Mesendoderm (in vitro differentiated cells): ENCODE data around the gene TLCD5.

Source experiments
- DNase-seq: peaks from one replicate; pipeline ENCODE4 v3.0.0; 2013
- H2AK5ac ChIP-seq: 2 replicates; pipeline ENCODE4 v1.6.1; 2013; ENCODE audit warnings: low read length, inconsistent platforms
- H2BK120ac ChIP-seq: 2 replicates; pipeline ENCODE4 v1.6.1; 2013; ENCODE audit warnings: low read depth, mild to moderate bottlenecking, low read length, moderate library complexity, mixed read lengths
- H2BK15ac ChIP-seq: replicated peaks from 2 replicates; pipeline ENCODE4 v1.6.1; 2013; ENCODE audit warnings: low read depth, mild to moderate bottlenecking, moderate library complexity
- H2BK5ac ChIP-seq: 2 replicates; pipeline ENCODE4 v1.6.1; 2013; ENCODE audit warnings: low read length, inconsistent platforms
- H3K18ac ChIP-seq: 2 replicates; pipeline ENCODE4 v1.6.1; 2013; ENCODE audit warnings: mild to moderate bottlenecking, low read length, mixed read lengths
- H3K23ac ChIP-seq: one replicate; pipeline ENCODE4 v1.6.1; 2013; ENCODE audit warnings: low read length
- H3K27ac ChIP-seq: 2 replicates; pipeline ENCODE4 v1.5.1; 2013; ENCODE audit warnings: low read depth, mild to moderate bottlenecking, inconsistent platforms, low read length, moderate library complexity
- H3K27me3 ChIP-seq: 2 replicates; pipeline ENCODE4 v1.6.1; 2013; ENCODE audit warnings: low read length, control low read depth, mild to moderate bottlenecking, inconsistent platforms; ENCODE audit not compliant: insufficient read depth, poor library complexity
- H3K36me3 ChIP-seq: 2 replicates; pipeline ENCODE4 v1.6.1; 2013; ENCODE audit warnings: low read length, inconsistent platforms; ENCODE audit not compliant: control insufficient read depth, insufficient read depth
- H3K4ac ChIP-seq: one replicate; pipeline ENCODE4 v1.6.1; 2013; ENCODE audit warnings: low read depth, mild to moderate bottlenecking, low read length, moderate library complexity
- H3K4me1 ChIP-seq: 2 replicates; pipeline ENCODE4 v1.6.1; 2013; ENCODE audit warnings: low read depth, low read length, inconsistent platforms; ENCODE audit not compliant: control insufficient read depth
- H3K4me2 ChIP-seq: 2 replicates; pipeline ENCODE4 v1.6.1; 2013; ENCODE audit warnings: low read length
- H3K4me3 ChIP-seq: 2 replicates; pipeline ENCODE4 v1.5.1; 2013; ENCODE audit warnings: mild to moderate bottlenecking, low read length
- H3K56ac ChIP-seq: one replicate; pipeline ENCODE4 v1.6.1; 2013; ENCODE audit warnings: low read length
- H3K79me1 ChIP-seq: 2 replicates; pipeline ENCODE4 v1.6.1; 2013; ENCODE audit warnings: low read length, inconsistent platforms
- H3K79me2 ChIP-seq: 2 replicates; pipeline ENCODE4 v1.6.1; 2013; ENCODE audit warnings: mild to moderate bottlenecking, low read length; ENCODE audit not compliant: control insufficient read depth, insufficient read depth
- H3K9ac ChIP-seq: 2 replicates; pipeline ENCODE4 v1.6.1; 2013; ENCODE audit warnings: low read length, inconsistent platforms
- H4K5ac ChIP-seq: one replicate; pipeline ENCODE4 v1.6.1; 2013; ENCODE audit warnings: low read length
- H4K8ac ChIP-seq: one replicate; pipeline ENCODE4 v1.6.1; 2013; ENCODE audit warnings: low read depth, mild to moderate bottlenecking, control low read depth, low read length, moderate library complexity
- WGBS: extraction: QIAGEN DNeasy Blood & Tissue Kit; methylation state at CpG from one replicate; pipeline ENCODE4 v1.1.7; 2013; ENCODE audit warnings: low lambda C conversion rate, missing lambda C conversion rate; ENCODE audit not compliant: insufficient coverage; ENCODE audit errors: extremely low coverage; 5-methylcytosine and 5-hydroxymethylcytosine counted together

TLCD5 gene

DNA sequence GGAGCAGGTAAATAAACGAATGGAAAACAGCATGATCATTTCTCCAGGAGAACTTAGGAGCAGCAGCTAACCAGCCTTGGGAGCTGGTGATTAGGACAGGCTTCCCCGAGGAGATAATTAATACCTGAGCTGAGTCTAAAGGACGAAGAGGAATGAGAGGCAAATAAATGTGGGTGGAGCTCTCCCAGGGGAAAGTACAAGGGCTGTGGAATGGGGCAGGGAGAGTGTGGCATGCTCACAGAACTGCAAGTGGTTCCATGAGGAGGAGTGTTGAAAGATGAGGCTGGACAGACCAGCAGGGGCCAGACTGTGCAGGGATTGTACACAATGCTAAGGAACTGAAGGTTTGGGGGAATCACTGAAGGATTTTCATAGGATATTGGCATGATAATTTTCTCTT, 14.2 kb upstream of the TLCD5 start:
- Histone ChIP-seq H3K23ac (no peak overlapping the region), H2BK5ac (no peak overlapping the region), H3K4me2 (no peak overlapping the region), H4K5ac (no peak overlapping the region), H3K36me3 (no peaks in the 10 kb centered on the region), H3K9ac (no peak overlapping the region), H3K79me1 (no peaks in the 10 kb centered on the region), H3K4me3 (no peak overlapping the region), H3K79me2 (no peaks in the 10 kb centered on the region), H3K4me1 (no peaks in the 10 kb centered on the region), H3K4ac (no peak overlapping the region), H2BK120ac (no peak overlapping the region), H3K56ac (no peak overlapping the region), H3K18ac (no peak overlapping the region), H3K27ac (no peak overlapping the region), H4K8ac (no peak overlapping the region), H2AK5ac (no peak overlapping the region), H2BK15ac (no peak overlapping the region), H3K27me3 (no peaks in the 10 kb centered on the region)
- DNase-seq, result no peak
- no CpG with 5 or more reads among the region's 3 CpGs for WGBS

DNA sequence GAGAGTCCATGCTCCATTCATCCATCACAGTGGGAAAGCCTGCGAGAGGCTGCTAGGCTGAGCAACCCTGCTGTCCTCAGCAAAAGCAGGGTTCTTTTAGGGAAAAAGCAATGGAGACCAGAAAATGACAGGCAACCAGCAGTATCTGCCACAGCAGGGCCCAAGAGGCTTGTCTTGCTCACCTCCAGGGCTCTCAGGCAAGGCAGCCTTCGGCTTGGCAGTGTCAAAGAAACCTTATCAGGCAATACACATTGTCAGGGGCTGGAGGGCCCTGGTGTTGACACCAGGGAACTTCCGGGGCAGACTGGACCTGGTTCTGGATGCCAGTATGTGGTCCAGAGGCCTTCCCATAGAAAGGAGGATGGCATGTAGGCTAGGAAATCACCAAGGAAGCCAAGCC, 10.2 kb upstream of the TLCD5 start:
- H3K79me1 ChIP-seq, result no peaks in the 10 kb centered on the region
- H3K4me3 ChIP-seq, result no peak overlapping the region
- no peaks in the 10 kb centered on the region for H3K27me3 ChIP-seq
- H3K79me2 ChIP-seq, result no peaks in the 10 kb centered on the region
- no peak overlapping the region for H3K9ac ChIP-seq
- H3K27ac ChIP-seq, result peak overlapping the region; percentile 25
- no peak overlapping the region for H3K18ac ChIP-seq
- no peak overlapping the region for H3K23ac ChIP-seq
- H2AK5ac ChIP-seq, result no peak overlapping the region
- H3K4me2 ChIP-seq, result no peak overlapping the region
- H4K8ac ChIP-seq, result no peak overlapping the region
- H3K36me3 ChIP-seq, result no peaks in the 10 kb centered on the region
- no peak overlapping the region for H3K4ac ChIP-seq
- H2BK15ac ChIP-seq, result no peak overlapping the region
- H3K56ac ChIP-seq, result no peak overlapping the region
- H4K5ac ChIP-seq, result no peak overlapping the region
- no CpG with 5 or more reads among the region's 3 CpGs for WGBS
- DNase-seq, result peak; percentile 52
- H2BK120ac ChIP-seq, result no peak overlapping the region
- no peaks in the 10 kb centered on the region for H3K4me1 ChIP-seq
- H2BK5ac ChIP-seq, result no peak overlapping the region

DNA sequence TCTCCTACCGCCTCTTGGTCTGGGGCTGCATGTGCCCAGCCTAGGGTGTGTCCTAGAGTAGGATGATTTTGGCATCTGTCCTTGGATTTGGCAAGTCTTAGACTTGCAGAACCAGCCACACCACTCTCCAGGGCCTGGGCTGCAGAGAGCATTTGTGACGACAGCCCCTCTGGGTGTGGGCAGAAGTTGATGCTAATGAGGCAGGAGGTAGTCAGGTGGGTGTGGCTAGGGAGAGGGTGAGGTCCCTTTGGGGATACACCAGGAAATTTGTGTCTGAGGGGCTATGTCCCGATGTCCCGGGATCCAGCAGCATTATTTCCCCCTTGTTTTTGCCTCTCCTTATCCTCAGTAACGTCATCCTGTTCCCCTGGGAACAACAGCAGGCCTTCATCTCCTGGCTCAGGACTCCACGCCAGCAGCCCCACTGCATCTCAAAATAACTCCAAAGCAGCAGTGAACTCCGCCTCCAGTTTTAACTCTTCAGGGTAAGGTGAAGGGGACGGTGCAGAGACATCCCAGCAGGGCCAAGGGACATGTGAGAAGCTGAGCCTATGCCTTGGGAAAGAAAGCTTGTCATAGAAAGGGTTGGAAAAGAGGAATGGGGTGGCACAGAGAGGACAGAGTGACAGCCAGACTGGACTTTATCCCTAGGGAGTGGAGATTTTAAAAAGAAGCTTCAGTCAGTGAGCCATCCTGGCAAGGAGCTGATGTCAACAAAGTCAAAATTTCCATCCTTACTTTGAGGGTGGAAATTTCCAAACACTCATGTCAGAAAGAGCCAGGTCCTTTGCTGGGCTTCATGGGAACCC, 8.0 kb upstream of the TLCD5 start:
- Histone ChIP-seq H3K27ac (no peak overlapping the region), H2BK15ac (no peak overlapping the region), H3K18ac (no peak overlapping the region), H3K36me3 (no peaks in the 10 kb centered on the region), H2BK120ac (no peak overlapping the region), H3K79me1 (no peaks in the 10 kb centered on the region), H4K8ac (no peak overlapping the region), H4K5ac (no peak overlapping the region), H2BK5ac (no peak overlapping the region), H3K23ac (no peak overlapping the region), H3K4me2 (no peak overlapping the region), H3K27me3 (no peaks in the 10 kb centered on the region), H2AK5ac (no peak overlapping the region), H3K9ac (no peak overlapping the region), H3K4ac (no peak overlapping the region), H3K79me2 (no peaks in the 10 kb centered on the region), H3K56ac (peak overlapping the region; percentile 10), H3K4me3 (no peak overlapping the region), H3K4me1 (no peaks in the 10 kb centered on the region)
- peak; percentile 63 for DNase-seq
- WGBS, result no CpG with 5 or more reads among the region's 8 CpGs

DNA sequence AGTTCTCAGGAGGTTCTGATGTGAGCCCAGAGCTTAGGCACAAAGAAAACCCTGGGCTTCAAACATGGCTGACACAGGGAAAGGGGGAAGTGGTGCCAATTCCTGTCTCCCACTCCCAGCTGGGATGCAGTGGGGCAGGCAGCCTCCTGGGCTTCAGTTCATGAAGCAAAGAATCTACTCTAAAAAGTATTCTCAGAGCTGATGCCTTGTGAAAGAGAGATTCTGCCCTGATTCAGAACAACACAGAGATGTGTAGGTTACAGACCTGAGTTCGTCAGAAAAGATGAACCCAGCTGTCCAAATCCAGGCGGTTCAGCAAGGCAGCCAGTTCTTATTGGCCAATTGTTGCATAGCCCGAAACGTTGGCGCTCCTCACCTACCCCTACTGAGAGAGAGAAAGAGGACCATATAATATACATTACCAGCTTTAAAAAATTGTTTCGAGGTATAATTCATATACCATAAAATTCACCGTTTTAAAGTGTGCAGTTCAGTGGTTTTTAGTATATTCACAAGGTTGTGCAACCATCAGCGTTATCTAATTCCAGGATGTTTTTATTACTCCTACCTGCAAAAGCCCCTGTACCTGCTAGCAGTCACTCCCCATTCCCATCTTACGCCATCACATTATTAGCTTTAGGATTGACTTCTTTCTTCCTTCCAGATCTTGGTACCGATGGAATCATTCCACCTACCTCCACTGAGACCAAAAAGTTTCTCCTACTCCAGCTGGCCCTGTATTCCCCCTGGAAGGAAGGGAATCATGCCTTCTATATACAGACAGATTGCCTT, 7.2 kb upstream of the TLCD5 start:
- H2BK120ac ChIP-seq, result no peak overlapping the region
- no peak overlapping the region for H3K56ac ChIP-seq
- no peak overlapping the region for H3K4ac ChIP-seq
- H4K5ac ChIP-seq, result no peak overlapping the region
- H3K18ac ChIP-seq, result no peak overlapping the region
- WGBS, result no CpG with 5 or more reads among the region's 10 CpGs
- H3K4me2 ChIP-seq, result no peak overlapping the region
- H2BK15ac ChIP-seq, result no peak overlapping the region
- no peaks in the 10 kb centered on the region for H3K79me1 ChIP-seq
- no peak overlapping the region for H3K4me3 ChIP-seq
- H3K79me2 ChIP-seq, result no peaks in the 10 kb centered on the region
- H2AK5ac ChIP-seq, result no peak overlapping the region
- no peaks in the 10 kb centered on the region for H3K27me3 ChIP-seq
- no peak overlapping the region for H3K23ac ChIP-seq
- no peak overlapping the region for H2BK5ac ChIP-seq
- H3K9ac ChIP-seq, result no peak overlapping the region
- no peaks in the 10 kb centered on the region for H3K4me1 ChIP-seq
- DNase-seq, result no peak
- H4K8ac ChIP-seq, result no peak overlapping the region
- H3K36me3 ChIP-seq, result no peaks in the 10 kb centered on the region
- no peak overlapping the region for H3K27ac ChIP-seq

DNA sequence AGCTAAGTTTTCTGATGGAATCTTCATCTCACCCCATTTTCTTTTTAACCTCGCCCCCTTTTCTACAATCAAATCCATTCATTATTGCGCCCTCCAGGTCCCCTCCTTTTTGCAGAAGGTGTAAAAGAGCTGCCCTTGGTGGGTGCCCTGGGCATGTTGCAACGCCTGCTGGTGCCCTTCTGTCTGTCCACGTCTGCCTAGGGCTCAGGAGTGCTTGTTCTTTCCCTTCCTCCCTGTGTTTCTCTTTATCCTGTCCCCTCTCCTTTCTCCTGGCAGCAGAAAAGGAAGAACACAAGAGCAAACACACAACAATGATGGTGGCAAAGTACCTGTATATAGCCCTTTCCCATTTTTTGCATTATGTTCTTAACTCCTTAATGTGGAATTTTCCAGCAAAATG, 6.2 kb upstream of the TLCD5 start:
- Histone ChIP-seq H2BK5ac (no peak overlapping the region), H3K23ac (no peak overlapping the region), H3K27me3 (no peaks in the 10 kb centered on the region), H4K5ac (no peak overlapping the region), H3K4me3 (no peak overlapping the region), H3K4me1 (no peaks in the 10 kb centered on the region), H3K4ac (no peak overlapping the region), H2BK15ac (no peak overlapping the region), H4K8ac (no peak overlapping the region), H3K79me1 (no peaks in the 10 kb centered on the region), H3K36me3 (no peaks in the 10 kb centered on the region), H3K4me2 (no peak overlapping the region), H2BK120ac (no peak overlapping the region), H3K79me2 (no peaks in the 10 kb centered on the region), H3K56ac (no peak overlapping the region), H3K9ac (no peak overlapping the region), H2AK5ac (no peak overlapping the region), H3K18ac (no peak overlapping the region), H3K27ac (no peak overlapping the region)
- WGBS, result 100% methylated on average over 2 of the region's 4 CpGs
- no peak for DNase-seq
